Testis (tissue), 3 donors: Measurements from ENCODE around the gene FIBCD1. TPM values are rescaled to one million over a fixed set of nuclear protein-coding genes. Genes with fewer than 3 reads are reported as not detected.

Experiments used
- DNase-seq: peaks from one replicate; pipeline ENCODE4 v3.0.0-alpha.2; 2019
- H3K27ac ChIP-seq, 2 donors: fragments of 200-600 bp; sonication (generic); one replicate each; pipeline ENCODE4 v1.5.1; 2019
- H3K27me3 ChIP-seq: fragments of 200-600 bp; sonication (generic); one replicate; pipeline ENCODE4 v1.5.1; 2019
- H3K36me3 ChIP-seq: fragments of 200-600 bp; sonication (generic); one replicate; pipeline ENCODE4 v1.5.1; 2017; ENCODE audit warnings: low read depth; ENCODE audit errors: missing control alignments
- H3K4me1 ChIP-seq: fragments of 200-600 bp; sonication (generic); one replicate; pipeline ENCODE4 v1.5.1; 2019
- H3K4me3 ChIP-seq, 2 donors: fragments of 200-600 bp; sonication (generic); one replicate each; pipeline ENCODE4 v1.5.1; 2017 to 2019
- H3K9me3 ChIP-seq: fragments of 200-600 bp; sonication (generic); one replicate; pipeline ENCODE4 v1.5.1; 2017
- POLR2A ChIP-seq: fragments of 450-650 bp; IDR thresholded peaks from one replicate; pipeline ENCODE4 v1.6.1; 2017; ENCODE audit warnings: antibody characterized with exemption, mild to moderate bottlenecking, moderate library complexity
- WGBS, 2 donors: methylation state at CpG; one replicate each; pipeline ENCODE4 v1.1.5; 2018; 5-methylcytosine and 5-hydroxymethylcytosine counted together
- intact Hi-C: fragments of 100-400 bp; cut with DNase I; formaldehyde crosslinking; loops from one replicate; pipeline ENCODE4 v1.15.1; 2023; ENCODE audit warnings: low total_unique reads
- polyA plus RNA-seq: library from polyadenylated mRNA; stranded (reverse); fragments of 350-450 nt; fragmentation: Illumina TruSeq; extraction: RNeasy Lipid Tissue Mini Kit (QIAGEN cat#74804); gene quantifications from one replicate; pipeline ENCODE4 v1.2.3, GENCODE V29; 2014; ENCODE audit warnings: low read depth, low replicate concordance; ENCODE audit not compliant: insufficient read depth
- total RNA-seq, 2 donors: library from RNA; depleted of rRNA; stranded (reverse); fragments of >200 nt; gene quantifications; one replicate each; pipeline ENCODE4 v1.2.3, GENCODE V29; 2016
- TF ChIP-seq, protein P1 (sequence below), 3 experiments: fragments of 450-650 bp in 2 of 3; fragments of 200-600 bp in 1 of 3; sonication (generic) in 1 of 3; IDR thresholded peaks; one replicate each; pipeline ENCODE4 v1.5.1; 2016 to 2019; ENCODE audit warnings: antibody characterized with exemption in 3 of 3, mild to moderate bottlenecking in 2 of 3, moderate library complexity in 1 of 3

The FIBCD1 gene
- total and polyA plus RNA-seq, 3 donors from 2014 or later: 20.8 to 33.5 (median 29.1) TPM

- WGBS, 2 donors: 85 to 88% methylated on average over 15 of the region's 15 CpGs
- TF ChIP-seq, protein P1, sequence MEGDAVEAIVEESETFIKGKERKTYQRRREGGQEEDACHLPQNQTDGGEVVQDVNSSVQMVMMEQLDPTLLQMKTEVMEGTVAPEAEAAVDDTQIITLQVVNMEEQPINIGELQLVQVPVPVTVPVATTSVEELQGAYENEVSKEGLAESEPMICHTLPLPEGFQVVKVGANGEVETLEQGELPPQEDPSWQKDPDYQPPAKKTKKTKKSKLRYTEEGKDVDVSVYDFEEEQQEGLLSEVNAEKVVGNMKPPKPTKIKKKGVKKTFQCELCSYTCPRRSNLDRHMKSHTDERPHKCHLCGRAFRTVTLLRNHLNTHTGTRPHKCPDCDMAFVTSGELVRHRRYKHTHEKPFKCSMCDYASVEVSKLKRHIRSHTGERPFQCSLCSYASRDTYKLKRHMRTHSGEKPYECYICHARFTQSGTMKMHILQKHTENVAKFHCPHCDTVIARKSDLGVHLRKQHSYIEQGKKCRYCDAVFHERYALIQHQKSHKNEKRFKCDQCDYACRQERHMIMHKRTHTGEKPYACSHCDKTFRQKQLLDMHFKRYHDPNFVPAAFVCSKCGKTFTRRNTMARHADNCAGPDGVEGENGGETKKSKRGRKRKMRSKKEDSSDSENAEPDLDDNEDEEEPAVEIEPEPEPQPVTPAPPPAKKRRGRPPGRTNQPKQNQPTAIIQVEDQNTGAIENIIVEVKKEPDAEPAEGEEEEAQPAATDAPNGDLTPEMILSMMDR (IDR thresholded peaks at IDR 0.05): no peak
- no peak for TF ChIP-seq POLR2A
- DNase-seq: no peak
- Histone ChIP-seq H3K36me3 (no peaks in the 10 kb centered on the region), H3K4me1 (no peaks in the 10 kb centered on the region), H3K27ac (no peak overlapping the region), H3K27me3 (no peaks in the 10 kb centered on the region), H3K9me3 (no peaks in the 10 kb centered on the region), H3K4me3 (no peak overlapping the region)
- intact Hi-C loops: no loop called here
Observed at GRCh38 chr9:130963337-130963908, 24.4 kb upstream of the FIBCD1 start.

DNA sequence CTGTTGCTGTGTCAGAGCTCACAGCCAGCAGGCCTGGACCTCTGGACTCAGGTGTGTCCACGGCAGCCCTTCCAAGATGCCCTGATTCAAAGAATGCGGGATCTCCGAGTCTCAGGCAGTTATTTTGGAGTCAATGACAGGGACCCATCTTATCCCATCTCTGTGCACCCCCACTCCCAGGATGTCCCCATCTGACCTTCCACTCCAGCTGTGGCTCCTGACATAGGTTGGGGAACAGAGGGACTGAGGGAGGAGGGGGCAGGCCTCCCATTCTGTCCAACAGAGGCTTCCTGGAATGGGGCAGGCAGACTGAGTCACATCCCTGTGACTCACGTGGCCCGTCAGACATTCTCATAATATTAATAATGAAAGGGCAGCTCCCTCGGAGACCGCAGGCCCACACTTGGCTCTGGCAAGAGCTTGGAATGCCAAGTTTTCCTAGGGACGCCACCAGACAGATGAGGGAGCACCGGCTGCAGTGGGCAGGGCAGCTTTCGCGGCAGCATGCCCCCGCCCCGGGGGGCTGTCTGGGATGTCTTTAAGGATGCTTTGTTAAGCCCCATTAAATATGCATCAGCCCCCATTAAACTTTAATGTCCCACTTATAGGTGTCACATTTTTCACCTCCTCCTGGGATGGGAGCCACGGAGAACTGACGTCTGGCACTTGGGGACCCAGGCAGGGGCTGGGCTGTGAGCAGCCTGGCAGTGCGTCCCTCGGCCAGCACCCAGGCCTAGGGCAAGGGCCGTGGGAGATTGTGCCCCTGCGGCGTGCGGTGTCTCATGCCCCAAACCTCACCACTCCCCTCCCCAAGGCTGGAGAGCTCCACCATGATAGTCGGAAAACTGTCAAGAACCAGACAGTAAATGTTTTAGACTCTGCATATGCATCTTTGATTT is 23.6 kb upstream of the FIBCD1 start:
- no peak for DNase-seq
- H3K27ac ChIP-seq: no peak overlapping the region
- TF ChIP-seq, protein P1 (IDR thresholded peaks at IDR 0.05): no peak
- TF ChIP-seq POLR2A: no peak
- no peaks in the 10 kb centered on the region for H3K9me3 ChIP-seq
- H3K36me3 ChIP-seq: no peaks in the 10 kb centered on the region
- H3K27me3 ChIP-seq: no peaks in the 10 kb centered on the region
- no peaks in the 10 kb centered on the region for H3K4me1 ChIP-seq
- 68 to 84% methylated on average over 12 to 22 of the region's 22 CpGs for WGBS, 2 donors
- H3K4me3 ChIP-seq: no peak overlapping the region
- intact Hi-C loops: no loop called here

- Histone ChIP-seq H3K4me1 (no peaks in the 10 kb centered on the region), H3K36me3 (no peaks in the 10 kb centered on the region), H3K4me3 (no peak overlapping the region), H3K9me3 (no peaks in the 10 kb centered on the region), H3K27me3 (no peaks in the 10 kb centered on the region), H3K27ac (no peak overlapping the region)
- intact Hi-C loops: no loop called here
- 94% methylated on average over 8 of the region's 8 CpGs for WGBS, 2 donors
- DNase-seq: no peak
- no peak for TF ChIP-seq POLR2A
- TF ChIP-seq, protein P1 (IDR thresholded peaks at IDR 0.05): no peak
Observed at GRCh38 chr9:130961511-130962300, 22.7 kb upstream of the FIBCD1 start.

- no peaks in the 10 kb centered on the region for H3K36me3 ChIP-seq
- 90% methylated on average over 14 of the region's 14 CpGs for WGBS, 2 donors
- intact Hi-C loops: no loop called here
- H3K9me3 ChIP-seq: no peaks in the 10 kb centered on the region
- H3K27ac ChIP-seq: no peak overlapping the region
- H3K4me3 ChIP-seq: no peak overlapping the region
- no peak for TF ChIP-seq POLR2A
- TF ChIP-seq, protein P1 (IDR thresholded peaks at IDR 0.05): no peak
- no peaks in the 10 kb centered on the region for H3K4me1 ChIP-seq
- DNase-seq: no peak
- H3K27me3 ChIP-seq: no peaks in the 10 kb centered on the region
Observed at GRCh38 chr9:130960522-130961378, 21.7 kb upstream of the FIBCD1 start.
